Measurements from ENCODE around the gene ASIC3. TPM values are rescaled to one million over a fixed set of nuclear protein-coding genes. Genes with fewer than 3 reads are reported as not detected.

ASIC3 gene
- total and polyA plus RNA-seq, 2 of the 4 experiments (the other 2 are of a cell fraction) = 0.74 TPM; not detected in 1

- peaks cover 8% of the 10 kb centered on the region; the same call in 1 of the 2 replicates for H3K9me1 ChIP-seq (ENCODE audit: insufficient read depth, low read length)
- H4K5ac ChIP-seq (ENCODE audit: low read depth, low read length) = peak overlapping the region; percentile 17; the same call in 1 of the 2 replicates
- H3K27ac ChIP-seq (ENCODE audit: insufficient read depth, low read length) = peak overlapping the region; percentile 45
- DNase-seq (no peak), ATAC-seq (ENCODE audit: low read depth) (no peak)
- H3K23ac ChIP-seq (ENCODE audit: low read depth, low read length) = peak overlapping the region; percentile 82; the same call in 1 of the 2 replicates
- peak overlapping the region; percentile 92 for H2AFZ ChIP-seq (replicated peaks; ENCODE audit: low read length, poor library complexity)
- ChIA-PET CTCF (interaction anchor here (0.8 kb wide), 1 partner anchor 1769 kb away, joined by 3 read pairs; no protein-coding TSS in a partner anchor), POLR2A (ENCODE audit: unreplicated experiment) (no interaction called here)
- H3K79me1 ChIP-seq (ENCODE audit: low read depth in 1 of 2, low read length in 2 of 2) = peaks cover 14 to 45% of the 10 kb centered on the region in 2 experiments
- H2AK5ac ChIP-seq (ENCODE audit: low read depth, low read length) = peak overlapping the region; percentile 78; the same call in 1 of the 2 replicates
- peak overlapping the region; percentile 88 for H3K9ac ChIP-seq (ENCODE audit: low read depth, low read length)
- H4K91ac ChIP-seq (ENCODE audit: insufficient read depth, low read depth, low read length) = peak overlapping the region; percentile 77
- WGBS, 2 experiments (ENCODE audit: extremely low coverage in 2 of 2, insufficient read length in 1 of 2) = 26% methylated on average over 10 of the region's 29 CpGs; no CpG with 5 or more reads in 1 of the 2 experiments
- H3K4me1 ChIP-seq (ENCODE audit: control insufficient read depth, insufficient read depth, low read length) = peaks cover 31% of the 10 kb centered on the region
- in situ Hi-C loops (cut with MboI; ENCODE audit: low sequenced_read_pairs) = no loop called here
- H2BK5ac ChIP-seq (ENCODE audit: low read depth, low read length, poor library complexity, severe bottlenecking) = no peak overlapping the region
- H3K56ac ChIP-seq (ENCODE audit: extremely low read depth, insufficient read depth, low read length) = peak overlapping the region; percentile 10; the same call in 1 of the 2 replicates
- no peaks in the 10 kb centered on the region for H3K36me3 ChIP-seq (ENCODE audit: control insufficient read depth, insufficient read depth, low read length)
- peak overlapping the region; percentile 76 for H3K4ac ChIP-seq (ENCODE audit: low read depth, low read length)
- no peak overlapping the region for H2BK20ac ChIP-seq (ENCODE audit: low read depth, low read length)
- peak overlapping the region; percentile 81 for H3K4me2 ChIP-seq (ENCODE audit: low read depth, low read length)
- H2AK9ac ChIP-seq (replicated peaks; ENCODE audit: low read depth, low read length, poor library complexity) = peak overlapping the region; percentile 94
- H4K8ac ChIP-seq (ENCODE audit: low read depth in 2 of 2, low read length in 2 of 2) = peak overlapping the region; percentile 90
- BruUV-seq (replicated peaks) = no TSS peak
- no peaks in the 10 kb centered on the region for H3K9me3 ChIP-seq (ENCODE audit: control insufficient read depth, insufficient read depth, low read length)
- H4K20me1 ChIP-seq (ENCODE audit: insufficient read depth, low read length) = peaks cover 7% of the 10 kb centered on the region; the same call in 1 of the 2 replicates
- H3K27me3 ChIP-seq (ENCODE audit: control insufficient read depth, insufficient read depth, low read length) = no peaks in the 10 kb centered on the region
- no peak for TF ChIP-seq BHLHE40 (IDR thresholded peaks at IDR 0.05; ENCODE audit: low read depth, low read length)
- TF ChIP-seq USF2 (IDR thresholded peaks at IDR 0.05; ENCODE audit: low read depth, low read length) = no peak
- no peak for TF ChIP-seq CHD1 (IDR thresholded peaks at IDR 0.05; ENCODE audit: low read depth, low read length)
- TF ChIP-seq CTCF (conservative IDR thresholded peaks at IDR 0.05; ENCODE audit: low read depth, low read length) = no peak
- no peak for TF ChIP-seq NFE2L2 (IDR thresholded peaks at IDR 0.05; ENCODE audit: low read depth, low read length)
- TF ChIP-seq MXI1 (IDR thresholded peaks at IDR 0.05; ENCODE audit: borderline replicate concordance, low read depth, low read length) = no peak
- no peak for TF ChIP-seq RAD21 (IDR thresholded peaks at IDR 0.05; ENCODE audit: low read length)
- TF ChIP-seq RFX5 (IDR thresholded peaks at IDR 0.05; ENCODE audit: low read depth, low read length) = no peak
- no peak for TF ChIP-seq MAFK (IDR thresholded peaks at IDR 0.05; ENCODE audit: low read depth, low read length)
- TF ChIP-seq MAZ (IDR thresholded peaks at IDR 0.05; ENCODE audit: borderline replicate concordance, low read depth, low read length) = no peak
- TF ChIP-seq ELK1 (IDR thresholded peaks at IDR 0.05; ENCODE audit: borderline replicate concordance, low read depth, low read length) = no peak
- TF ChIP-seq CEBPB (IDR thresholded peaks at IDR 0.05; ENCODE audit: low read depth, low read length) = no peak
- no peak for TF ChIP-seq SMC3 (IDR thresholded peaks at IDR 0.05; ENCODE audit: low read depth, low read length)
- intact Hi-C loops (cut with micrococcal nuclease) = no loop called here
- no peak overlapping the region for H3K18ac ChIP-seq (ENCODE audit: low read depth, low read length)
- peak overlapping the region; percentile 67 for H3K4me3 ChIP-seq (ENCODE audit: insufficient read depth, low read depth, low read length)
- H3K14ac ChIP-seq (replicated peaks; ENCODE audit: low read depth, low read length) = peak overlapping the region; percentile 92; the same call in 1 of the 2 replicates
- dilution Hi-C loops (cut with HindIII; ENCODE audit: low sequenced_read_pairs, unreplicated experiment) = no loop called here
- H2BK15ac ChIP-seq (ENCODE audit: low read depth, low read length) = no peak overlapping the region
- H2BK120ac ChIP-seq (ENCODE audit: low read depth, low read length) = no peak overlapping the region
Observed at GRCh38 chr7:151056666-151057505, 8.6 kb downstream of the ASIC3 start.

All from IMR-90 (cell line).